Endothelial cell (in vitro differentiated cells): ENCODE measurements around the gene TAT. TPM values are rescaled to one million over a fixed set of nuclear protein-coding genes. Genes with fewer than 3 reads are reported as not detected.
A peak's percentile ranks its signal among the peaks of the same experiment; 100 is the strongest.

Source experiments
- DNase-seq: peaks from one replicate; pipeline ENCODE4 v3.0.0; 2021; ENCODE audit warnings: low spot score
- H3K27ac Mint-ChIP-seq: one replicate; pipeline ENCODE4 v1.8.0; 2021; ENCODE audit warnings: mixed read lengths, inconsistent platforms; ENCODE audit not compliant: unreplicated experiment
- H3K27me3 Mint-ChIP-seq: one replicate; pipeline ENCODE4 v1.8.0; 2021; ENCODE audit warnings: mild to moderate bottlenecking, moderate library complexity, mixed read lengths, inconsistent platforms; ENCODE audit not compliant: unreplicated experiment
- H3K36me3 Mint-ChIP-seq: one replicate; pipeline ENCODE4 v1.8.0; 2021; ENCODE audit warnings: mild to moderate bottlenecking, low read depth, mixed read lengths, inconsistent platforms; ENCODE audit not compliant: unreplicated experiment
- H3K4me1 Mint-ChIP-seq: one replicate; pipeline ENCODE4 v1.8.0; 2021; ENCODE audit warnings: mild to moderate bottlenecking, mixed read lengths, inconsistent platforms; ENCODE audit not compliant: unreplicated experiment
- H3K4me3 Mint-ChIP-seq: one replicate; pipeline ENCODE4 v1.8.0; 2021; ENCODE audit warnings: mild to moderate bottlenecking, mixed read lengths, inconsistent platforms; ENCODE audit not compliant: unreplicated experiment
- H3K9me3 Mint-ChIP-seq: one replicate; pipeline ENCODE4 v1.8.0; 2021; ENCODE audit warnings: mixed read lengths, inconsistent platforms; ENCODE audit not compliant: unreplicated experiment
- total RNA-seq: library from RNA; stranded (reverse); fragmentation: NEBNext Ultra II Directional; extraction: Animal tissue kit (Norgen Biotek cat#: 25700); gene quantifications from one replicate; pipeline ENCODE4 v1.2.1, GENCODE V29; 2021; ENCODE audit not compliant: unreplicated experiment
- TF ChIP-seq, protein P1 (sequence below): fragments of 200-600 bp; sonication (generic); IDR thresholded peaks from one replicate; pipeline ENCODE4 v1.5.0; 2021; ENCODE audit warnings: antibody characterized with exemption; ENCODE audit not compliant: unreplicated experiment

Gene TAT
- total RNA-seq, 1 donor from 2014 or later, result not detected

DNA sequence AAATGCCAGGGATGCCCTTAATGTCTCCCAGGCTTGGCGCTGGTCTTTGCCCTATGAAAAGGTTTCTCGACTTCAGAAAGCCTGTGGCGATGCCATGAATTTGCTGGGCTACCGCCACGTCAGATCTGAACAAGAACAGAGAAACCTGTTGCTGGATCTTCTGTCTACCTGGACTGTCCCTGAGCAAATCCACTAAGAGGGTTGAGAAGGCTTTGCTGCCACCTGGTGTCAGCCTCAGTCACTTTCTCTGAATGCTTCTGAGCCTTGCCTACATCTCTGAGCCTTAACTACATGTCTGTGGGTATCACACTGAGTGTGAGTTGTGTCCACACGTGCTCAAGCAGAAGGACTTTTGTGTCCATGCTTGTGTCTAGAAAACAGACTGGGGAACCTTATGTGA, 39.2 kb downstream of the TAT start:
- Mint-ChIP-seq H3K4me3 (no peak overlapping the region), H3K27ac (no peak overlapping the region), H3K36me3 (no peaks in the 10 kb centered on the region), H3K4me1 (no peaks in the 10 kb centered on the region), H3K9me3 (no peaks in the 10 kb centered on the region), H3K27me3 (peaks cover 4% of the 10 kb centered on the region)
- TF ChIP-seq, protein P1, sequence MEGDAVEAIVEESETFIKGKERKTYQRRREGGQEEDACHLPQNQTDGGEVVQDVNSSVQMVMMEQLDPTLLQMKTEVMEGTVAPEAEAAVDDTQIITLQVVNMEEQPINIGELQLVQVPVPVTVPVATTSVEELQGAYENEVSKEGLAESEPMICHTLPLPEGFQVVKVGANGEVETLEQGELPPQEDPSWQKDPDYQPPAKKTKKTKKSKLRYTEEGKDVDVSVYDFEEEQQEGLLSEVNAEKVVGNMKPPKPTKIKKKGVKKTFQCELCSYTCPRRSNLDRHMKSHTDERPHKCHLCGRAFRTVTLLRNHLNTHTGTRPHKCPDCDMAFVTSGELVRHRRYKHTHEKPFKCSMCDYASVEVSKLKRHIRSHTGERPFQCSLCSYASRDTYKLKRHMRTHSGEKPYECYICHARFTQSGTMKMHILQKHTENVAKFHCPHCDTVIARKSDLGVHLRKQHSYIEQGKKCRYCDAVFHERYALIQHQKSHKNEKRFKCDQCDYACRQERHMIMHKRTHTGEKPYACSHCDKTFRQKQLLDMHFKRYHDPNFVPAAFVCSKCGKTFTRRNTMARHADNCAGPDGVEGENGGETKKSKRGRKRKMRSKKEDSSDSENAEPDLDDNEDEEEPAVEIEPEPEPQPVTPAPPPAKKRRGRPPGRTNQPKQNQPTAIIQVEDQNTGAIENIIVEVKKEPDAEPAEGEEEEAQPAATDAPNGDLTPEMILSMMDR, result peak; percentile 63
- DNase-seq, result peak; percentile 61

DNA sequence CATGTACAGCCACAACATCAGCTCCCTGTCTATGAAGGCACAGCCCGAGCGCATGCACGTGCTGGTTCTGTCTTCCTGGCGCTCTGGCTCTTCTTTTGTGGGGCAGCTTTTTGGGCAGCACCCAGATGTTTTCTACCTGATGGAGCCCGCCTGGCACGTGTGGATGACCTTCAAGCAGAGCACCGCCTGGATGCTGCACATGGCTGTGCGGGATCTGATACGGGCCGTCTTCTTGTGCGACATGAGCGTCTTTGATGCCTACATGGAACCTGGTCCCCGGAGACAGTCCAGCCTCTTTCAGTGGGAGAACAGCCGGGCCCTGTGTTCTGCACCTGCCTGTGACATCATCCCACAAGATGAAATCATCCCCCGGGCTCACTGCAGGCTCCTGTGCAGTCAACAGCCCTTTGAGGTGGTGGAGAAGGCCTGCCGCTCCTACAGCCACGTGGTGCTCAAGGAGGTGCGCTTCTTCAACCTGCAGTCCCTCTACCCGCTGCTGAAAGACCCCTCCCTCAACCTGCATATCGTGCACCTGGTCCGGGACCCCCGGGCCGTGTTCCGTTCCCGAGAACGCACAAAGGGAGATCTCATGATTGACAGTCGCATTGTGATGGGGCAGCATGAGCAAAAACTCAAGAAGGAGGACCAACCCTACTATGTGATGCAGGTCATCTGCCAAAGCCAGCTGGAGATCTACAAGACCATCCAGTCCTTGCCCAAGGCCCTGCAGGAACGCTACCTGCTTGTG, 40.0 kb downstream of the TAT start:
- no peak overlapping the region for H3K27ac Mint-ChIP-seq
- H3K36me3 Mint-ChIP-seq, result no peaks in the 10 kb centered on the region
- no peak overlapping the region for H3K4me3 Mint-ChIP-seq
- DNase-seq, result no peak
- no peaks in the 10 kb centered on the region for H3K4me1 Mint-ChIP-seq
- H3K9me3 Mint-ChIP-seq, result no peaks in the 10 kb centered on the region
- peaks cover 4% of the 10 kb centered on the region for H3K27me3 Mint-ChIP-seq
- TF ChIP-seq, protein P1, result no peak

DNA sequence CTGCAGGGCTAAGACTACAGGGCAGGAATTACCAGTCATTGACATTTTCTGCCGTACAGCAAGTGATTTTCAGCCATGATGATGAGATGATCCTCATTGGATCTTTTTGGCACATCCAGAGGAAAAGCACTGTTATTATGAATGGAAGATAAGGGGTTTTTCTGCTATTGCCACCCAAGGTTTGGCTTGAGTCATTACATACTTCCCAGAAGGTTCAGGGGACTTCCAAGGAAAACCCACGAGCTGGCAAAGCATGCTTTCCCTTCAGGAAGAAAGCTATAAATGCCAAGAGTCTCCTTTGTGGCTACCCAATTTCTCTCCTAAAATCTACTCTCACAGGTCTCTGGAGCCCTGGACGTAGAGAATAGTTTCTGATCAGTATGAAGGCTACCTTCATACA, 44.5 kb downstream of the TAT start:
- Mint-ChIP-seq H3K4me3 (no peak overlapping the region), H3K4me1 (no peaks in the 10 kb centered on the region), H3K36me3 (no peaks in the 10 kb centered on the region), H3K27me3 (no peaks in the 10 kb centered on the region), H3K9me3 (no peaks in the 10 kb centered on the region), H3K27ac (no peak overlapping the region)
- DNase-seq, result no peak
- TF ChIP-seq, protein P1, result no peak

DNA sequence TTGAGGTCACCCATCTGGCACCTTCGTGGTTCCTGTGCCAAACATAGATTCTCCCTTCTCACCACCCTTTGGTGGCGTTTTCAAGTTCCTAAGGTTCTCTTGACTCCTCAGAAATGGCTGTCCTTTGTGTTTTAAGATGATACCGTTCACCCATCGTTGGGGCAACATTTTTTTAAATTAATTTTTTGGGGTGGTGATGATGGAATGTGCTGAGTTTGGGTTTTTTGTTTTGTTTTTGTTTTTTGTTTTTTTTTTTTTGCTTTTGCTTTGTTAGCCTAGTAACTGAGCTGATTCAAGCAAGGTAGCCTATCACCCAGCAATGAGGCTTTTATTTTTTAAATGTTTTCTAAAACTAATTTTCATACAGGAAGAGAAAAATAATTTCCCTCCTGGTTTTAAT, 48.0 kb downstream of the TAT start:
- no peaks in the 10 kb centered on the region for H3K27me3 Mint-ChIP-seq
- H3K9me3 Mint-ChIP-seq, result no peaks in the 10 kb centered on the region
- no peak overlapping the region for H3K27ac Mint-ChIP-seq
- TF ChIP-seq, protein P1, result no peak
- DNase-seq, result no peak
- H3K4me3 Mint-ChIP-seq, result no peak overlapping the region
- peaks cover 9% of the 10 kb centered on the region for H3K4me1 Mint-ChIP-seq
- H3K36me3 Mint-ChIP-seq, result no peaks in the 10 kb centered on the region

DNA sequence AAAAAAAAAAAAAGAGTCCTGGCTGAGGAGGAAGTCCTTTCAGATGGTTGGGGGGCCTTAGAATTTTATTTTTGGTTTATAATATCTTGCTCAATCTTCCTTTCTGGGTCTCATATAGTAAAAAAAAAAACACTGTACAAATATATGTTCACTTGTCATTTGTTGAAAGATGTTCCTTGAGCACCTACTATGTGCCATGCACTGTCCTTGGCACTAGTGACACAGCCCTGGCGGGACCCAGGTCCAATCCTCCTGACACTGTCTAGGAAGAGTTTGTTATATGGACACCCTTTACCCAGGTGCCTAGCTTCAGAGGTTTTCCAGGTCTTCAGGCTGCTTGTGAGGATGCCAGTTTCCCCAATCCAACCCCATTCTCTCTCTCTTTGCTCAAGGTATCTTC, 48.6 kb downstream of the TAT start:
- H3K36me3 Mint-ChIP-seq, result no peaks in the 10 kb centered on the region
- H3K9me3 Mint-ChIP-seq, result no peaks in the 10 kb centered on the region
- no peak overlapping the region for H3K4me3 Mint-ChIP-seq
- DNase-seq, result no peak
- no peaks in the 10 kb centered on the region for H3K27me3 Mint-ChIP-seq
- H3K4me1 Mint-ChIP-seq, result peaks cover 9% of the 10 kb centered on the region
- no peak overlapping the region for H3K27ac Mint-ChIP-seq
- TF ChIP-seq, protein P1, result no peak
